Activated naive CD8-positive, alpha-beta T cell treated with anti-CD3 and anti-CD28 coated beads, Interleukin-2, amount 50 U/mL, for 16 hours (primary cell): ENCODE results near the gene PBX3.
"Not testable (repeated sequence)": the region's sequence is repeated elsewhere in the genome, so short reads cannot be mapped to it uniquely, and the experiment has no call there.

ENCODE experiments used
- DNase-seq: peaks from one replicate; pipeline ENCODE4 v3.0.0-alpha.2; 2020; ENCODE audit warnings: low read depth, low spot score

The PBX3 gene

DNA sequence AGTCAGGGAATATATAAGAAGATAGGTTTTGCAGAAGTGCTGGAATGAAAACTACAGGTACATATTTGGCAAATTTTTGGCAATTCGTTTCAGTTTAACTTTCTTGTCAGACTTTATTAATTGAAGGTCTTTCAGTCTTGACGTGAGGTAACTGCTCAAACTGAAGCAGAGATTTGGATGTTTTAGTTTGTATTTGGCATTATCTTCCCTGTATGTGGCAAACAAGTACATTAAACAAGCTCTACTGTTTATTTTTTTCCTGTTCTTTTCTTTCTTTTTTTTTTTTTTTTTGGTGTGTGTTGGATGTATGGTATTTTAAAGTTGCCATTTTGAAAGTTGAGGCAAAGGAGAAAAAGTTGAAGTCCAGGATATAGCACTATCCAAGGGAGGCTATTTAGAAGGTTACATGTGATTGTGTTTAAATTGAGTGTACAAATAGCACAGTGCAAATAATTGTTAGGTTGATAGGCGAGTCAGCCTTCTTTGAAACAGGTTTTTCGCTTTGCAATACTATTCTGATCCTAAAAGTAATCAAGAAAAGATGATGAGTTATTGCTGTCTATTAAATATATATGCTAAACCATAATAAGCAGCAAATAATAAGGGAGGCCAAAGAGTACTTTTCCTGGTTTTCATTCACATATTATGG is 2.2 kb downstream of the PBX3 start:
- no peak for DNase-seq

DNA sequence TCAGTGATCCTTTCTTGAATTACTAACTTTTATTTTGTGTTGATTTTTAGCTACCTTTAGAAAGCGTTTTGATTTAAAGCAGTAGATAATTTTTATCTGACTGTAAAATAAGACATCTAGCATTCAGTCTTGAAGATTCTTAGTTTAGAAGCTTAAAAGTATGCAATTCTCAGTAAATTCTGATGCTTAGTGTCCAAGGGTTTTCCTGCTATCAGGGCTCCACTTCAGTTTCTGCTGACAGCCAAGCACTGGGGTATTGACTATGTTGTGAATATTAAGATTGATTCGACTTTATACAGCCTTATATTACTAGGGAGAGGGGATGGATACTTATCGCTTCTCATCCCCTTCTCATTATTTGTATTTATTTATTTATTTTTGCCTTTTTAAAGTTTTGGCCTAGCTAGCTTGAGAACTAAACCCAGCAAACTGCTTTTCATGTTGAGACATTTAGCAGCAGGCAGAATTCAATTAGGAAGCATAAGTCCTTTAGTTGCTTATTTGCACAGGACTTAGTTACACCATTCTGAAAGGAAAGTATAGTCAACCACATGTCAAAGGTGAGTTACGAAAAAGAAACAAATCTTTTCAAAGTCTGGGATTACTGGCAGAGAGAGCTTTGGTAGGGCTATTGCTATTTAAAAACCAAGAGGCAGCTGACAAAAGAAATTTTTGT is 2.9 kb downstream of the PBX3 start:
- DNase-seq = no peak

DNA sequence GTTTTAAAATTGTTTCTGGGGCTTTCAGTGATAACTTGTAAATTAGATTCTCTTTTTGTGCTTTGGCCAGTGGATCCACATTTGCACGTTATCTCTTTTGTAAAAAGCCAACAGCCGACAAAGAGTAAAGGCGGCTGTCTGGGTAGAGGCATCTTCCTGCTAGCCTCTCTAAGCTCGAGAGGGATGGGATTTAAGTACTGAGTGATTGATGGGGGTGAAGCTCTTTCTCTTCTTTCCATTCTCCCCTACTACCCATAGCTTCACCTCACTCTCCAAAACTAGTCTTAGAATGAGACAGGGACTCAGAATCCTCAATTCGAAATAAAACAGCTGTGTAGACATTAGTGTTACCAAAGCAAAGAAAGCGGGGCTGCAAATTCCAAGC is 3.4 kb downstream of the PBX3 start:
- no peak for DNase-seq

DNA sequence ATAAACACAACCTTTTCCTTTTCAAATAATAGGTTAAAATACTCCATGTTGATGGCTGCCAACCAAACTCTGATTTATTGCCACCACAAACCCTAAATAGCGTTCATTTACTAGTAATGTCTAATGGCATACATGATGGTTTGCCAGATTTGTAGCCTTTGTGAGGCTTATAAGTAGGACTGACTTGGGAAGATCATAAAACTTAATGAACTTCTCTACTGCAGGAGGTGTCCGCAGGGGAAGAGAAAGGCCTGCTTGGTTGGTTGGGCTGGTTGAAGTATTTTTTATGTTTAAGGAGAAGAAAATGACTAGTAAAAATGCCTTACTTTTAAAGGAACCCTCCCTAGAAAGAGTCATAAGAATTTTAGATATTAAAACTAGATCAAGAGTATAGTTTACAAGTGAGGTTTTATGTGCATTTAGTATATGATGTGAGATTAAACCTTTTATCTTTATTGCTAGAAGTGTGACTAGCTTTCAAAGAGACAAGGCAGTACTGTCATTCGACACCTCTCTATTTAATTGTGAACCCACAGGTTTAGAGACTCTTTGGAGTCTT is 5.0 kb downstream of the PBX3 start:
- no peak for DNase-seq

DNA sequence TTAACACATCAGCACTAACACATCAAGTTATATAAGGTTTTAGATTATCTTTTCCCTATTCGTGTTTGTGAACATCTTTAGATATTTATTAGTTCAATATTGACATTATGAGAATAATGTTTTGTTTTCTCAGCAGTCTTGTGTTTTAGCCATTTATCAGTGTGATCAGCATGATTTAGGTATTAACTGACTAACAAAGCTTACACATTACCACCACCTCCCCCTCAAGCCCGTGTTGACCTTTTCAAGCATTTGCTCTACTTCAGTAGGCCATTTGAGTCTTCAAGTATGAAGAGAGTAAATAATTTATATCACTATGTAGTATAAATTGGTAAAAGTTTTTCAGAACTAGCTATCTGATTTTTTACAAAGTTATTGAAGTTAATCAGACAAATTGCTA is 6.9 kb downstream of the PBX3 start:
- no peak for DNase-seq

DNA sequence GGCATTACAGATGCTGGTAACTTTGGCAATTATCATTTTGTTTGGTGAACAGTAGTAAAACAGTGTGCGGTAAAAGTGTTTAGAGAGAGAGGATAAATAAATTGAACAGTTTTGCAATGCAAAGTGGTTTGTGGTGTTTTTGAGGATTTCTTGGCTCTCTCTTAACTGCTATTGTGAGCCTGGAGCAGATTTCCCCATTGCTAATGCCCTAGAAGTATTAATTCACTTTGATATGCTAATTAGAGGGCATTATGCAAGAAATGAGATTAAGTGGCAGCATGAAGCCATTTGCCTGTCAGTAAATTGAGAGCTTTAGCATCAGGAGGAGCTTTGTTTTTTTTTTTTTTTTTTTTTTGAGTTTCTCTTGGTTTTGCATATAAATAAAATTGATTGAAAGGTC is 8.2 kb downstream of the PBX3 start:
- no peak for DNase-seq

DNA sequence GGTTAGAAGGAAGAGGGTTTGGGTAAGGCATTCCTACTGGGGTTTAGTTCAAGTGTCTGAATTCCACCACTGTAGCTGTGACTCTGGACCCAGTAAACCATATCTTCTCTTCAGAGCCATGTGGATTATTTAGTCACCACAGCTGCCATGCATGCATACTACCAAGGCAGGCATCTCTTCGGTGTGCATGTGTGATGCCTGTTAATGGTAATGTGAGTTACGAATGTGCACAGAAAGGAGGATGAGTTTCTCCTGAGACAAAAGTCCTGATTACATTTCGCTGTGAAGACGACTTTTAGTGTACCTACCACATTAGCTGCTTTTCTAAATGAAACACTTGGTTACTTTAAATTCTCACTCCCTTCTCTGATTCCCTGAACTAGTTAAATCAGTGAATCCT is 9.3 kb downstream of the PBX3 start:
- no peak for DNase-seq

DNA sequence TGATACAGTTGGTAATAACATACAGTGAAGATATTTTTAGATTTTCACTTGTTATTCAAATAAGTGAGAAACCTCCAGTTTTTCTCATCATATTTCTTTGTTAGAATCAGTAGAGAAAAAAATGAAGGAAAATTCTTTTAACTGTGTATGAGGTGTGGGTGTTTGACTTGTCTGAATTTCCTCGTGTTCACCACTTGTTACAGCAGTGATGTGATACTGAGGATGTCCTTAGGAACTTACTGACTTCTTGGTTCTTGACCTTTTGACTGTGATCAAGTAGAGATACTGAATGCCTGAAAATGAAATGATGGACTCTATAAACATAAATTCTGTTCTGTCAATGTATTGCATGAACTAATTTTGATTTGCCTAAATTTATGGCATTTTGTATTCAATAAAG is 10.7 kb downstream of the PBX3 start:
- DNase-seq = no peak

DNA sequence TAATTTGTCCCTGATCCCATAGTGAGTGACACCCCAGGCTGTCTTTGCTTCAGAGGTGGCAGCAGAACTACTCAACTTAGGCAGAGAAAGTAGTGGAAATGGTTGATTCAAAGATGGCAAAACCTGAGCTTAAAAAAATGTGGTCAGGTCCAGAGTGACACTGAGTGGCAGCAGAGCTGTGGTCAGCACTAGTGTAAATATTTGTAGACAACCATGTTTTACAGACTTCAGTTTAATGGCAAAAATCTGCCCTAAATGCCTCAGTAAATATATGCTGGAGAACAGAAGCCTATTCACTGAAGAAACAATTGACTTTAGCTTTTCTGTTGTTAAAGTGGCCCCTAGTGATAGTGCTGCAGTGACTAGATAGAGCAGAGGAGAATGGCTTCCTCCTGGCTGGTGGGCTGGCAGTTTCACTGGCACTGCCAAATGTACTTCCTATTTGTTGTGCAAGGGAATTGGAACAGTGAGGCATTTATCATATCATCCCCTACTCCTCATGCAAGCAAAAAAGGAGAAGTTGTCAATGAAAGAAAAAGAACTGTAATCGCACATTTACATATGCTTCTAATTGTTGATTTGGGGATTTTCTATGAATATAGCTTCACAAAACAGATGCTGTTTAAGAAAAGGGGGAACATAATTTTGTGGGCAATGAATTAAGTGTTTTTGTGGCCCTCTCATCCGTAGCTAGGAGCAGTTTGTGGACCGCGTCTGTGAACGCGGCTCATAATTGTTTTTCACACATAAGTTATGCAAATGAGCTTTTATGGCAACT is 12.0 kb downstream of the PBX3 start:
- no peak for DNase-seq

DNA sequence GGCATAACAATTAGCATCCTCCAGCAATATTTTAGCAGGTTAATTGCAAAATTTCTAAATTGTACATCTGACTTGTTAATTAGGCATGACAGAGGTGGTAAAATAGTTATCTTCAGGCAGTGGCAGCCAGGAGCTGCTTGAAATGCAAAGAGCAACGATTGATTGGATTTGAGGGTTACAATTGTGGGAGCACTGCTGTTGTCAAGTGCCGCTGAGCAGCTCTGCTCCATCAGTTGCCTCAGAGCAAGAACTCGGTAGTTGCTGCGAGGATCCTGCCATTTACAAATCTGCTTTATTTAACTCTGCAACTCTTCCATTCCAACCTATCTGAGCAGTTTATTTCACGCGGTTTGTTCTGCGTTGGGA is 12.6 kb downstream of the PBX3 start:
- no peak for DNase-seq

DNA sequence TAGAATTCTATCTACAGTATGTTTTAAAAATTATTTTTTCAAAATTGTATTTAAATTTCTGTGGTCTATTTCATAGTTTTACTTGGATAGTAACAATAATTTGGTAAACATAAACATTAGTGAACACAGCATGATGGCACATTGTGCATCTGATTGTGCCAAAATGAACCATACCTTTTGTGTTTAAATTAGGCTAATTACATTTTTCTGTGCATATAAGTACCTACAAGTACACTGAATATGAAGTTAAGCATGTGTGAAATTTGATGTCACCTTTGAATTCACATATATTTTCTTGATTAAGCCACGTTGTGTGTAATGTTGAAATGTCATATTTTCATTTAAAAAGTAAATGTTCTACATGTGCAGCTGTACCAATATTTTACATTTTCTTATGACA is 13.4 kb downstream of the PBX3 start:
- DNase-seq = no peak

DNA sequence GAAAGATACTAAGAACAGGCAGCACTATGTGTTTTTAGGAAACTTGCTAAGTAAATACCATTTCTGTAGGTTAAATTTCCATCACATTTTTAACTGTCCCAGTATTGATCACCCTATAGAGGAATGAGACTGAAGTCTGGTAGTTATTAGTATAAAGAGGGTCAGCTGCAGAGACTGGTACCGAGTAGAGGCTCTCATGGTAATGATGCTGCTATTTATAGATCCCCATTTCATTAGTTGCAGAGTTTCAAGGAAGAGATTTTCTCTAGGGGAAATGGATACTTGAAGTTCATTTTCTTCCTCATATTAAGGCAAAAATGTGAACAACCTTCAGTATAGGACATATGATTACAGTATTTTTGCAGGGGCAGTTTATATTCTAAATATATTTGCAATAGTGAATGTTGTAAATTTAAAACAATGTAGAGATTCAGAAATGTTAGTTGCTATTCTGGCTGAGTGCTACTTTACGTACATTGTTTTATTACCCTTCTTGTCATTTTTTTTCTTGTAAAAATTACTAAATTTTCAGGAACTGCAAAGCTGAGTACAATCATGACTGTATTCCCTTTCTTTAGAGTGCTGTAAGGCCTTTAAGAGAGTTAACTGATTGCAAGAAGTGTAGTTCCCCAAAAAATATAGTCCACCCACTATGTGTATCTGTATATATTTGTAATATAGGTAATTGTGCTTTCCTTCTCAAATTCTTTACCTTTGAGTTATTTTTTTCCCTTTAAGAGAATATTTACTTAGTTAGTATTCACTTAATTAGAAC is 14.7 kb downstream of the PBX3 start:
- DNase-seq = no peak

DNA sequence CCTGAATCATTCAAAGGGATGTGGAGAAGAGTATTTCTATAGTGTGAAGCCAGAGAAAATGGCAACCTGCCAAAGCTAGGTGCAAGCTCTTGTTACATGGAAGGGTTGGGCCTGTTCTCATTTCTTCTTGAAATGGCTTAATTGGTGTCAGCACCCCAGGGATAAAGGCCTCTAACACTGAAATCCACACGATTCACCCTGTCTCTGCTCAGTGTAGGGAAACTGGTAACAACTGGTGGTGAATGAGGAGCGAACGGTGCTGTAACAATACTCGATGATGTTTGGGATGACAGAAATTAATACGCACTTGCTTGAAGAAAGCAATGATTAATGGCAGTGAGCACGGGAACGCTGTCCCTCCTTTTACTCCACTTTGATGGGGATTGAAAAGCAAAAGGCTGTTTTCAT is 16.2 kb downstream of the PBX3 start:
- DNase-seq = no peak

DNA sequence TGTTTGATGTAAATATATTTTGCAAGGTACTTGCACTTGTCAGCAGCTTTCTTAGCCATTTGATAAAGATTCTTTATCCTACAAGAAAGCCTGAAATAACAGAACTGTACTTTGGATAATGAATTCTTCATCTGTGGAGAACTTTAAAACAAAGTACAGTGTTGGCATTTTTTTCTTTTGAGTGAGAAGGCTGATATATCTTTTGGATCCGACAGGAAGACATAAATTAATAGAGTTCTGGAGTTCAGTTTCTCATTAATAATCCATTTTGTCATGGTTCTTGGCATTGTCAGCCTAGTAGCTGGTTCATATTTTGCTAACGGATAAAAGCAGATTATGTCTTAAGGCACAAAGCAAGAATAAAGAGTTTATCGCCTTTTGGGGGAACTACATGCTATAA is 17.0 kb downstream of the PBX3 start:
- DNase-seq = no peak

DNA sequence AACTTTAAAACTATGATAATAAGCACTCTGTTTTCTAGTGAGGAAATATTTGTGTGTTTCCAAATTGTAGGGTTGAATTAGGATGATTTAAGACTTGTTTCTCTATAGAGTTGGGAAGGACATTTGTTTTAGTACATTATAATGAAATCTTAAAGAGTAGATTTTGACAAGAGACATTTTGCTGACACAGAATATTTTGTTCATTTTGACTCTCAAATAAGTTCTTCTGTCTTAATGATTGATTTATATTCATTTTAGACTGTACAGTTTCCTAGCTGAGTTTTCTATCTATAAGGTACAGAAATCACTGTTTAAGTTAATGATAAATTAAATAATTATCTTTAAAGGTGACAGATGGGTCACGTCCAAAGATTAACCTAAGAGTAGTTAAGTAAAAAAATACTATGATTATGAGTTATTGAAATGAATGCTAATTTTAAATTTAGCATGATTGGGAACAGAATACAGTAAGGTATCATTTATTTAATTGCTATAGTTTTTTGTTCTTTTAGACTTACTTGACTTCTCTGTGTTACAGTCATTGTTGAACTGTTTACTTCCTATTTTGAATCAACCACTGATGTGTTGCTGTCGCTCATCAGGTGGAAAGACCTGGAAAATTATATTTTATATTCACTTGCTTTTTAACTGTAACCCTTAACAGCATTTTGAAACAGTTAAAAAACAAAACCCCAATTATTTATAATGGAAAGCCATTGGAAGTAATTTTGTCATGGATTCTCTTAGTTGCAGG is 19.5 kb downstream of the PBX3 start:
- no peak for DNase-seq

DNA sequence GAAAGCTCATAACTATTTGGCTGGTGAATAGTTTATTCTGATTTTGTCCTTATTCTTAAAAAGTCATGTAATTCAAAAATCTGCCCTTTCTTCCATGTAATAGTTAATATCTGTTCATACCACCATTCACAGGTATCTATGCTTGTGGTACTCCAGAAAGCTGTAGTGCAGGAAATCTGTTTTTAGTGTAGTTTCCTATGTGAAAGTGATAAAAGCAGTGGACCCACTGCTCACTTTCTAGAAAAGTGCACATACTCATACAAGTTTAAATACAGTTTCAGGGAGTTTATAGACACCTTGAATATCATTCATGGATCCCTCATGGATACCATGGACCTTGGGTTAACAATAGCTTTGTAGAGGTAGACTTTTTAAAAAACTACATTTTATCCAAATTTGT is 20.2 kb downstream of the PBX3 start:
- DNase-seq = no peak

DNA sequence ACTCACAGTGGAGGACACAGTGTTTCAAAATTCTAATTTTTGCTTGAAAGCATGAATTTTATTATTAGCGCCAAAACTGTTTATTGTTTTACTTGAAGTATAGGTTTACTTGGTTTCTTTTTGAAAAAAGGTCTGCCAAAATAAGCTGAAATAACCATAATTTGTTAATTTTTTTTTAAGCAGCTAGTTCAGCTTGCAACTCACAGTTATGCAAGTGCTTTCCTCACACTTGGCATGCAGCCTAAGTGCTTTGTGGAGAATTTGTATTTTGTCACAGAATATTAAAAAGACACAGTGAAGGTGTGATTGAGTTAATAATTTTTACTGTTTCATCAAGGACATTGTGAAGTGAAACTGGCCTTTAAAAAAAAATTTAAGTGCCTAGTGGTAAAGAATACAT is 21.6 kb downstream of the PBX3 start:
- no peak for DNase-seq

DNA sequence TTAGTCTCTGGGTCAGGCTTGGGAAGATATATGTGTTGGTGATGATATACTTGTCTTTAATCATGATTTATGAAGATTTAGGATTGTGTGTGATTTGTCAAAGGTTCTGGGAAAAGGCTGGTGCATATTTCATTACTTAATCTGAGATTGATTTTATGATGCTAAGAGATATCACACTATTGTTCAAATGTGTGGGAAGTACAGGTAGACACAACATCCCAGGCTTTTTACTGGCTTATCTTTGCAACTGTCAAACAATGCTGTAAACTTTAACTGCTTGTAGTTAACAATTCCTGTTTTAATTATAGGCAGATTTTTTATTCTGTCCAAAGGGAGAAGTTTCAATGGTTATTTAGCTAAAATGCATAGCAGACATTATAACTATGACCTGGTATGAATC is 23.9 kb downstream of the PBX3 start:
- no peak for DNase-seq

DNA sequence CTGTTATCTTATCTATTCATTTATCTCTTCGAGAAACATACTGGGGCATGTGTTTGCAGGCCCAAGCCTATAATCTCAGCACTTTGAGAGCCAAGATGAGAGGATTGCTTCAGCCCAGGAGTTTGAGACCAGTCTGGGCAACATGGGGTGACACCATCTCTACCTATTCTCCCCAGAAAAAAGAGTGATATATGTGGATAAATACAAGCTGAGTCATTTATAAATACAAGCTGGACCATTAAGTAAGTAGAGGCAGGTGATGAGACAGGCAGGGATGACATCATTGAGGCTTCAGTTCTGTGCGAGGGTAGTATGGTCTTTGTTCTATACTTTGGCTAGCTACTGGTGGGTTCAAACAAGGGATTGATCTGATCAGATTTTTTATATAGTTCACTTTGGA is 25.6 kb downstream of the PBX3 start:
- DNase-seq = no peak

DNA sequence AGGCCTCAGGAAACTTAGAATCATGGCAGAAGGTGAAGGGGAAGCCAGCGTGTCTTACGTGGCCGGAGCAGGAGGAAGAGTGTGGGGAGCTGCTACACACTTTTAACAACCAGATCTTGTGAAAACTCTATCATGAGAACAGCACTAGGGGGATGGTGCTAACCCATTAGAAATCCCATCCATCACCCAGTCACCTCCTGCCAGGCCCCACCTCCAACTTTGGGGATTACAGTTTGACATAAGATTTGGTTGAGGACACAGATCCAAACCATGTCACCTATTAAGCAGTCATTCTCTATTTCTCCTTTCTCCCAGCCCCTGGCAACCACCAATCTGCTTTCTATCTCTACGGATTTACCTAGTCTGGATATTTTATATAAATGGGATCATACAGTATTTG is 26.9 kb downstream of the PBX3 start:
- no peak for DNase-seq

DNA sequence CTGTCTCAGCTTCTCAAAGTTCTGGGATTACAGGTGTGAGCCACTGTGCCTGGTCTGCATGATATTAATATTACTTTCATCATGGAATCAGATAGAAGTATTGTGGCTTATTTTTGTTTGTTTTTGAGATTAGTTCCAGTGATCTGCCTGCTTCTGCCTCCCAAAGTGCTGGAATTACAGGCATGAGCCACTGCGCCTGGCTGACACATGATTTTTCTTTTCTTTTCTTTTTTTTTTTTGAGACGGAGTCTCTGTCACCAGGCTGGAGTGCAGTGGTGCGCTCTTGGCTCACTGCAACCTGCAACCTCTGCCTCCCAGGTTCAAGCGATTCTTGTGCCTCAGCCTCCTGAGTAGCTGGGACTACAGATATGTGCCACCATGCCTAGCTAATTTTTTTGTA is 29.6 kb downstream of the PBX3 start:
- DNase-seq = not testable (repeated sequence)
